ENCODE results near the gene OR4X2. TPM values are rescaled to one million over a fixed set of nuclear protein-coding genes. Genes with fewer than 3 reads are reported as not detected.

Gene OR4X2, protein sequence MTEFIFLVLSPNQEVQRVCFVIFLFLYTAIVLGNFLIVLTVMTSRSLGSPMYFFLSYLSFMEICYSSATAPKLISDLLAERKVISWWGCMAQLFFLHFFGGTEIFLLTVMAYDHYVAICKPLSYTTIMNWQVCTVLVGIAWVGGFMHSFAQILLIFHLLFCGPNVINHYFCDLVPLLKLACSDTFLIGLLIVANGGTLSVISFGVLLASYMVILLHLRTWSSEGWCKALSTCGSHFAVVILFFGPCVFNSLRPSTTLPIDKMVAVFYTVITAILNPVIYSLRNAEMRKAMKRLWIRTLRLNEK
- not detected for total RNA-seq
- polyA plus RNA-seq (ENCODE audit: insufficient read depth, low read depth, low replicate concordance): not detected
- long read RNA-seq, donor 1: 0 reads
- long read RNA-seq, donor 2: 0 reads
- long read RNA-seq, donor 3: 0 reads
- long read RNA-seq, donor 4: 0 reads
- long read RNA-seq, donor 5: 0 reads
- long read RNA-seq, donor 6: 0 reads
- long read RNA-seq, donor 7: 0 reads
- long read RNA-seq, donor 8: 0 reads
- long read RNA-seq, donor 9: 0 reads
- long read RNA-seq, donor 10: 0 reads

- Histone ChIP-seq H3K9ac (ENCODE audit: low read length in 3 of 3) (no peak within 1 kb of the TSS), H3K4me1 (ENCODE audit: control insufficient read depth in 2 of 3, insufficient read depth in 2 of 3, low read depth in 1 of 3, low read length in 3 of 3) (no peaks in the 10 kb centered on the region), H3K4me3 (ENCODE audit: low read length in 3 of 3) (no peak within 1 kb of the TSS), H3K36me3 (ENCODE audit: control insufficient read depth in 2 of 3, insufficient read depth in 3 of 3, low read length in 3 of 3) (no peaks in the 10 kb centered on the region), H3K9me3 (ENCODE audit: control insufficient read depth in 2 of 3, insufficient read depth in 1 of 3, low read length in 3 of 3) (peaks cover 0 to 13% (median 3%) of the 10 kb centered on the region in 3 donors), H3K27ac (ENCODE audit: low read depth in 2 of 2, low read length in 2 of 2) (no peak within 1 kb of the TSS), H3K27me3 (ENCODE audit: control insufficient read depth, insufficient read depth, low read length) (no peaks in the 10 kb centered on the region)
- intact Hi-C loops (cut with DNase I): no loop called here
- no peak for TF ChIP-seq CTCF (IDR thresholded peaks at IDR 0.05; ENCODE audit: borderline replicate concordance, extremely low read depth, insufficient read depth)
- DNase-seq (no peak), FAIRE-seq (no peak)
Observed at GRCh38 chr11:48244804-48245203, at the start of gene OR4X2. TSS of gene OR4X2 (plus strand) at chr11:48245104. CDS start at chr11:48245104, 0 bp downstream.

- Histone ChIP-seq H3K9ac (ENCODE audit: low read length in 3 of 3) (no peak overlapping the region), H3K9me3 (ENCODE audit: control insufficient read depth in 2 of 3, insufficient read depth in 1 of 3, low read length in 3 of 3) (no peaks in the 10 kb centered on the region), H3K4me3 (ENCODE audit: low read length in 3 of 3) (no peak overlapping the region), H3K36me3 (ENCODE audit: control insufficient read depth in 2 of 3, insufficient read depth in 3 of 3, low read length in 3 of 3) (no peaks in the 10 kb centered on the region), H3K4me1 (ENCODE audit: control insufficient read depth in 2 of 3, insufficient read depth in 2 of 3, low read depth in 1 of 3, low read length in 3 of 3) (no peaks in the 10 kb centered on the region), H3K27me3 (ENCODE audit: control insufficient read depth, insufficient read depth, low read length) (no peaks in the 10 kb centered on the region), H3K27ac (ENCODE audit: low read depth in 2 of 2, low read length in 2 of 2) (no peak overlapping the region)
- DNase-seq: no peak
- no peak for TF ChIP-seq CTCF (IDR thresholded peaks at IDR 0.05; ENCODE audit: borderline replicate concordance, extremely low read depth, insufficient read depth)
- intact Hi-C loops (cut with DNase I): no loop called here
- FAIRE-seq: no peak
Observed at GRCh38 chr11:48207881-48208280, 37.0 kb upstream of the OR4X2 start.

- no peak overlapping the region for H3K4me3 ChIP-seq (ENCODE audit: low read length in 3 of 3)
- H3K27ac ChIP-seq (ENCODE audit: low read depth in 2 of 2, low read length in 2 of 2): no peak overlapping the region
- H3K27me3 ChIP-seq (ENCODE audit: control insufficient read depth, insufficient read depth, low read length): no peaks in the 10 kb centered on the region
- no peaks in the 10 kb centered on the region for H3K4me1 ChIP-seq (ENCODE audit: control insufficient read depth in 2 of 3, insufficient read depth in 2 of 3, low read depth in 1 of 3, low read length in 3 of 3)
- DNase-seq (no peak), FAIRE-seq (no peak)
- intact Hi-C loops (cut with DNase I): no loop called here
- H3K36me3 ChIP-seq (ENCODE audit: control insufficient read depth in 2 of 3, insufficient read depth in 3 of 3, low read length in 3 of 3): no peaks in the 10 kb centered on the region
- TF ChIP-seq CTCF (IDR thresholded peaks at IDR 0.05; ENCODE audit: borderline replicate concordance, extremely low read depth, insufficient read depth): no peak
- H3K9me3 ChIP-seq (ENCODE audit: control insufficient read depth in 2 of 3, insufficient read depth in 1 of 3, low read length in 3 of 3): no peaks in the 10 kb centered on the region
- no peak overlapping the region for H3K9ac ChIP-seq (ENCODE audit: low read length in 3 of 3)
Observed at GRCh38 chr11:48210052-48210451, 34.9 kb upstream of the OR4X2 start.

All from kidney (tissue), 22 donors.